HL-60 (cell line): ENCODE measurements around the gene ROBO1.

Experiments
- DNase-seq, 2 experiments: peaks; one replicate each; pipeline ENCODE4 v3.0.0-alpha.2; 2010 to 2020; ENCODE audit warnings: low read depth in 1 of 2, low spot score in 1 of 2
- H3K27ac ChIP-seq: fragments of 250-450 bp; sonication (Bioruptor Pico); replicated peaks from 2 replicates; pipeline ENCODE4 v1.5.1; 2020; ENCODE audit warnings: mild to moderate bottlenecking, moderate library complexity
- H3K27me3 ChIP-seq: fragments of 250-450 bp; sonication (Bioruptor Pico); 2 replicates; pipeline ENCODE4 v1.5.1; 2021; ENCODE audit warnings: mild to moderate bottlenecking, moderate library complexity; ENCODE audit not compliant: insufficient read depth, poor library complexity, severe bottlenecking
- H3K4me3 ChIP-seq: replicated peaks from 2 replicates; pipeline ENCODE4 v1.5.1; 2011; ENCODE audit warnings: mild to moderate bottlenecking, control low read depth, low read length; ENCODE audit not compliant: insufficient read depth
- GABPA ChIP-seq: IDR thresholded peaks from 2 replicates; pipeline ENCODE4 v1.6.1; 2012; ENCODE audit warnings: low read depth
- POLR2AphosphoS5 ChIP-seq: IDR thresholded peaks from 2 replicates; pipeline ENCODE4 v1.6.1; 2012; ENCODE audit warnings: low read depth
- SPI1 ChIP-seq: IDR thresholded peaks from 2 replicates; pipeline ENCODE4 v1.6.1; 2012; ENCODE audit warnings: low read depth, mild to moderate bottlenecking, borderline replicate concordance
- TF ChIP-seq, protein P1 (sequence below): IDR thresholded peaks from 2 replicates; pipeline ENCODE4 v1.6.1; 2012; ENCODE audit warnings: low read depth; ENCODE audit not compliant: insufficient replicate concordance
- TF ChIP-seq, protein P2 (sequence below): IDR thresholded peaks from one replicate; pipeline ENCODE4 v1.5.1; 2011; ENCODE audit warnings: low read length, control low read depth, inconsistent platforms; ENCODE audit not compliant: insufficient read depth

ROBO1 gene

DNA sequence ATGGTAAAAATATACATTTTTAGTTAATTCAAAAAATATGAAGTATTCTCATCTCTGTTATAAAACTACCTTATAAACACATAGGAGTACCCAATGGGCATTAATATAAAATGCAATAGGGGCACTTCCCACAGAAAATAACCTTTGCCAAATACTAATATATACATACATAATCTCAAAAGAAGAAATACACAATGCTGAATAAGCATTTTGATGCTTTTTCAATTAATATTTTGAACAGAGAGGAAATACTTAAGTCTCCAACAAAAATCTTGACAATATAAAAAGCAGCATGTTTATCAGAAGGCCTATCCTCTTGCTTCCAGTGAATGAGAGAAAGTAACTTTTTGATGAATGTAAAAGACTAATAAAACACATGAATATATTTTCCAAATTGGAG is 110.7 kb downstream of the ROBO1 start:
- H3K4me3 ChIP-seq: no peak overlapping the region
- DNase-seq: no peak
- H3K27ac ChIP-seq: no peak overlapping the region
- no peak for TF ChIP-seq GABPA
- TF ChIP-seq, protein P1, sequence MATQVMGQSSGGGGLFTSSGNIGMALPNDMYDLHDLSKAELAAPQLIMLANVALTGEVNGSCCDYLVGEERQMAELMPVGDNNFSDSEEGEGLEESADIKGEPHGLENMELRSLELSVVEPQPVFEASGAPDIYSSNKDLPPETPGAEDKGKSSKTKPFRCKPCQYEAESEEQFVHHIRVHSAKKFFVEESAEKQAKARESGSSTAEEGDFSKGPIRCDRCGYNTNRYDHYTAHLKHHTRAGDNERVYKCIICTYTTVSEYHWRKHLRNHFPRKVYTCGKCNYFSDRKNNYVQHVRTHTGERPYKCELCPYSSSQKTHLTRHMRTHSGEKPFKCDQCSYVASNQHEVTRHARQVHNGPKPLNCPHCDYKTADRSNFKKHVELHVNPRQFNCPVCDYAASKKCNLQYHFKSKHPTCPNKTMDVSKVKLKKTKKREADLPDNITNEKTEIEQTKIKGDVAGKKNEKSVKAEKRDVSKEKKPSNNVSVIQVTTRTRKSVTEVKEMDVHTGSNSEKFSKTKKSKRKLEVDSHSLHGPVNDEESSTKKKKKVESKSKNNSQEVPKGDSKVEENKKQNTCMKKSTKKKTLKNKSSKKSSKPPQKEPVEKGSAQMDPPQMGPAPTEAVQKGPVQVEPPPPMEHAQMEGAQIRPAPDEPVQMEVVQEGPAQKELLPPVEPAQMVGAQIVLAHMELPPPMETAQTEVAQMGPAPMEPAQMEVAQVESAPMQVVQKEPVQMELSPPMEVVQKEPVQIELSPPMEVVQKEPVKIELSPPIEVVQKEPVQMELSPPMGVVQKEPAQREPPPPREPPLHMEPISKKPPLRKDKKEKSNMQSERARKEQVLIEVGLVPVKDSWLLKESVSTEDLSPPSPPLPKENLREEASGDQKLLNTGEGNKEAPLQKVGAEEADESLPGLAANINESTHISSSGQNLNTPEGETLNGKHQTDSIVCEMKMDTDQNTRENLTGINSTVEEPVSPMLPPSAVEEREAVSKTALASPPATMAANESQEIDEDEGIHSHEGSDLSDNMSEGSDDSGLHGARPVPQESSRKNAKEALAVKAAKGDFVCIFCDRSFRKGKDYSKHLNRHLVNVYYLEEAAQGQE: no peak
- TF ChIP-seq POLR2AphosphoS5: no peak
- no peak for TF ChIP-seq SPI1
- H3K27me3 ChIP-seq: no peaks in the 10 kb centered on the region

DNA sequence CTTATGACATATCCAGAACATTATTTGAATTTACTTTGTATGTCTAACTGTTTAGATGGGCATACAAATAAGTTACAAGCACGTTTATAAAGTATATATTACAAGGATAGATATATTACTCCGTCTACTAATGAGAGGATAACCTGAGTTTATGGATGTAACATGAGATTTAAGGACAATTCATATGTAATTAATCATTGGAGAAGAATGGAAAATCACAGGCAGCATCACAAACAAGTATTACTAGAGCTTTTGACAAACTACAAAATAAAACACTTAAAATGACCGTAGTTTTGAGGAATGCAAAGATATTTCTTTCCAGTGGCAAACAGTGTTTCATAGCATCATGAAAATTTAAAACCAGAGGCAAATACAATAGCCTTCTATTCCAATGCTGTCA is 113.8 kb downstream of the ROBO1 start:
- Histone ChIP-seq H3K27me3 (no peaks in the 10 kb centered on the region), H3K4me3 (no peak overlapping the region), H3K27ac (no peak overlapping the region)
- DNase-seq: no peak
- TF ChIP-seq GABPA (no peak), SPI1 (no peak), POLR2AphosphoS5 (no peak)
- TF ChIP-seq, protein P2, sequence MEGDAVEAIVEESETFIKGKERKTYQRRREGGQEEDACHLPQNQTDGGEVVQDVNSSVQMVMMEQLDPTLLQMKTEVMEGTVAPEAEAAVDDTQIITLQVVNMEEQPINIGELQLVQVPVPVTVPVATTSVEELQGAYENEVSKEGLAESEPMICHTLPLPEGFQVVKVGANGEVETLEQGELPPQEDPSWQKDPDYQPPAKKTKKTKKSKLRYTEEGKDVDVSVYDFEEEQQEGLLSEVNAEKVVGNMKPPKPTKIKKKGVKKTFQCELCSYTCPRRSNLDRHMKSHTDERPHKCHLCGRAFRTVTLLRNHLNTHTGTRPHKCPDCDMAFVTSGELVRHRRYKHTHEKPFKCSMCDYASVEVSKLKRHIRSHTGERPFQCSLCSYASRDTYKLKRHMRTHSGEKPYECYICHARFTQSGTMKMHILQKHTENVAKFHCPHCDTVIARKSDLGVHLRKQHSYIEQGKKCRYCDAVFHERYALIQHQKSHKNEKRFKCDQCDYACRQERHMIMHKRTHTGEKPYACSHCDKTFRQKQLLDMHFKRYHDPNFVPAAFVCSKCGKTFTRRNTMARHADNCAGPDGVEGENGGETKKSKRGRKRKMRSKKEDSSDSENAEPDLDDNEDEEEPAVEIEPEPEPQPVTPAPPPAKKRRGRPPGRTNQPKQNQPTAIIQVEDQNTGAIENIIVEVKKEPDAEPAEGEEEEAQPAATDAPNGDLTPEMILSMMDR: no peak
- TF ChIP-seq, protein P1: no peak

DNA sequence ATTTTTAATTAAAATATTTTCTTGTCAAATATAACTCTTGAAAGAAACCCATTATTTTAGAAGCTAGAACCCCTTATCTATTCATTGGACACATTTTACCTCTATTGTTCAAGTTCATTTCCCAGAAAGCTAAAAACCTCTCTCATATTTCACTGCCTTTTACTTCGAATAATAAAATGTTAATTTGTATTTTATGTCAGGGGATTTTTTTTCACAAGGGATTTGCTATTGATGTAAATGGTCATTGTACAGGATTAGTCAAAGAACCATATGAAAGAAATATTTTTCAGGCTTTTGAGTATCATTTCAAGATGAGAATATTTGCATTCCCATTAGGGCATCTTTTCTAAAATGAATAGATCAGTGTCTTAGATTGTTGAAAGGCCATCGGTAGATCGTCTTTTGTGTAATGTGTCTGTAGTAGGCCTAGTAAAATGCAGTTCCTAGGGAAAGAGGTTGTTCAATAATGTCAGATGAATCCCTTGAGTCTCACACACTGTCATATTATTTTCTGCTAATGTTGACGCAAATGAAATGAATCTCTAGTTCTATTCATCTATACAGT is 114.5 kb downstream of the ROBO1 start:
- Histone ChIP-seq H3K4me3 (no peak overlapping the region), H3K27ac (no peak overlapping the region), H3K27me3 (no peaks in the 10 kb centered on the region)
- TF ChIP-seq GABPA: no peak
- TF ChIP-seq, protein P2: no peak
- no peak for TF ChIP-seq SPI1
- TF ChIP-seq POLR2AphosphoS5: no peak
- TF ChIP-seq, protein P1: no peak
- DNase-seq: no peak
